Stimulated activated effector memory CD8-positive, alpha-beta T cell treated with anti-CD3 and anti-CD28 coated beads, Interleukin-12 subunit alpha, Interleukin-12 subunit beta, amount 100 ng/mL, for 72 hours (primary cell): Measurements from ENCODE around the gene BDP1.
"Not testable (repeated sequence)": the region's sequence is repeated elsewhere in the genome, so short reads cannot be mapped to it uniquely, and the experiment has no call there.

ENCODE experiments used
- ATAC-seq: fragments of 150-1000 bp; cut with Tn5 transposase; 2 replicates; pipeline ENCODE4 v1.10.0; 2021
- DNase-seq, 2 donors: peaks; one replicate each; pipeline ENCODE4 v3.0.0; 2021 to 2022; ENCODE audit warnings: low spot score in 2 of 2
- H3K27ac Mint-ChIP-seq: one replicate; pipeline ENCODE4 v1.8.0; 2022; ENCODE audit warnings: mild to moderate bottlenecking, mixed read lengths
- H3K36me3 Mint-ChIP-seq: one replicate; pipeline ENCODE4 v1.8.0; 2022; ENCODE audit warnings: mild to moderate bottlenecking, mixed read lengths
- H3K4me1 Mint-ChIP-seq: one replicate; pipeline ENCODE4 v1.8.0; 2022; ENCODE audit warnings: mixed read lengths
- H3K4me3 Mint-ChIP-seq: one replicate; pipeline ENCODE4 v1.8.0; 2022; ENCODE audit warnings: mild to moderate bottlenecking, mixed read lengths
- H3K9me3 Mint-ChIP-seq: one replicate; pipeline ENCODE4 v1.8.0; 2022; ENCODE audit warnings: mixed read lengths

BDP1 gene

GRCh38 chr5:71447218-71447808 is 8.1 kb upstream of the BDP1 start:
- H3K9me3 Mint-ChIP-seq, H3K4me3 Mint-ChIP-seq, H3K4me1 Mint-ChIP-seq, H3K36me3 Mint-ChIP-seq, DNase-seq, H3K27ac Mint-ChIP-seq: not testable (repeated sequence)
- peak; percentile 91 for ATAC-seq

- no peak overlapping the region for H3K27ac Mint-ChIP-seq
These were observed 2.6 kb upstream of the BDP1 start for GRCh38 chr5:71452876-71453275.

GRCh38 chr5:71454913-71455312 is 538 bp upstream of the BDP1 start:
- H3K27ac Mint-ChIP-seq, result peak overlapping the region; percentile 96
- DNase-seq (no peak), ATAC-seq (no peak)
- H3K9me3 Mint-ChIP-seq, result no peaks in the 10 kb centered on the region
- peak overlapping the region; percentile 95 for H3K4me3 Mint-ChIP-seq
- H3K4me1 Mint-ChIP-seq, result peaks cover 20% of the 10 kb centered on the region
- H3K36me3 Mint-ChIP-seq, result peaks cover 35% of the 10 kb centered on the region

More at GRCh38 chr5:71452876-71453275, 2.6 kb upstream of the BDP1 start:
- Mint-ChIP-seq H3K9me3 (no peaks in the 10 kb centered on the region), H3K4me3 (no peak overlapping the region), H3K4me1 (peaks cover 14% of the 10 kb centered on the region), H3K36me3 (peaks cover 14% of the 10 kb centered on the region)
- DNase-seq, result no peak
- ATAC-seq, result no peak

- H3K36me3 Mint-ChIP-seq, result peaks cover 49% of the 10 kb centered on the region
- no peaks in the 10 kb centered on the region for H3K9me3 Mint-ChIP-seq
- H3K4me1 Mint-ChIP-seq, result peaks cover 20% of the 10 kb centered on the region
- ATAC-seq (no peak), DNase-seq (no peak)
- peak overlapping the region; percentile 95 for H3K4me3 Mint-ChIP-seq
- peak overlapping the region; percentile 96 for H3K27ac Mint-ChIP-seq
These were observed 902 bp downstream of the BDP1 start for GRCh38 chr5:71456362-71456743.

- H3K36me3 Mint-ChIP-seq, result peaks cover 57% of the 10 kb centered on the region
- peaks cover 20% of the 10 kb centered on the region for H3K4me1 Mint-ChIP-seq
- H3K9me3 Mint-ChIP-seq, result no peaks in the 10 kb centered on the region
- ATAC-seq (no peak), DNase-seq (no peak)
- peak overlapping the region; percentile 95 for H3K4me3 Mint-ChIP-seq
- no peak overlapping the region for H3K27ac Mint-ChIP-seq
These were observed 1.7 kb downstream of the BDP1 start for GRCh38 chr5:71457106-71457505.

- DNase-seq (no peak), ATAC-seq (no peak)
- Mint-ChIP-seq H3K4me1 (peaks cover 15% of the 10 kb centered on the region), H3K4me3 (no peak overlapping the region), H3K9me3 (no peaks in the 10 kb centered on the region), H3K36me3 (peaks cover 86% of the 10 kb centered on the region), H3K27ac (no peak overlapping the region)
These were observed 5.2 kb downstream of the BDP1 start for GRCh38 chr5:71460693-71461092.

GRCh38 chr5:71461360-71461759 is 5.9 kb downstream of the BDP1 start:
- DNase-seq, result no peak
- peaks cover 88% of the 10 kb centered on the region for H3K36me3 Mint-ChIP-seq
- H3K4me3 Mint-ChIP-seq, result no peak overlapping the region
- no peaks in the 10 kb centered on the region for H3K9me3 Mint-ChIP-seq
- peaks cover 13% of the 10 kb centered on the region for H3K4me1 Mint-ChIP-seq
- H3K27ac Mint-ChIP-seq, result no peak overlapping the region
- no peak for ATAC-seq

- H3K27ac Mint-ChIP-seq, result peak overlapping the region; percentile 54
- peaks cover 100% of the 10 kb centered on the region for H3K36me3 Mint-ChIP-seq
- DNase-seq, result no peak
- no peak for ATAC-seq
- H3K9me3 Mint-ChIP-seq, result no peaks in the 10 kb centered on the region
- H3K4me3 Mint-ChIP-seq, result no peak overlapping the region
- H3K4me1 Mint-ChIP-seq, result no peaks in the 10 kb centered on the region
These were observed 15.7 kb downstream of the BDP1 start for GRCh38 chr5:71471193-71471592.

GRCh38 chr5:71475788-71476384 is 20.4 kb downstream of the BDP1 start:
- Mint-ChIP-seq H3K36me3 (peaks cover 100% of the 10 kb centered on the region), H3K4me1 (no peaks in the 10 kb centered on the region), H3K27ac (no peak overlapping the region), H3K4me3 (no peak overlapping the region), H3K9me3 (no peaks in the 10 kb centered on the region)
- ATAC-seq (peak; percentile 60), DNase-seq (no peak)

GRCh38 chr5:71481441-71481840 is 26.0 kb downstream of the BDP1 start:
- Mint-ChIP-seq H3K36me3 (peaks cover 100% of the 10 kb centered on the region), H3K4me1 (peaks cover 6% of the 10 kb centered on the region), H3K4me3 (no peak overlapping the region), H3K9me3 (no peaks in the 10 kb centered on the region), H3K27ac (no peak overlapping the region)
- ATAC-seq (no peak), DNase-seq (no peak)

- no peak for DNase-seq
- Mint-ChIP-seq H3K36me3 (peaks cover 100% of the 10 kb centered on the region), H3K27ac (peak overlapping the region; percentile 79), H3K9me3 (no peaks in the 10 kb centered on the region), H3K4me1 (peaks cover 6% of the 10 kb centered on the region), H3K4me3 (no peak overlapping the region)
- ATAC-seq, result no peak
These were observed 26.7 kb downstream of the BDP1 start for GRCh38 chr5:71482132-71482531.

- H3K27ac Mint-ChIP-seq, result peak overlapping the region; percentile 79
- H3K36me3 Mint-ChIP-seq, result peaks cover 100% of the 10 kb centered on the region
- DNase-seq (no peak), ATAC-seq (no peak)
- no peaks in the 10 kb centered on the region for H3K9me3 Mint-ChIP-seq
- peaks cover 6% of the 10 kb centered on the region for H3K4me1 Mint-ChIP-seq
- no peak overlapping the region for H3K4me3 Mint-ChIP-seq
These were observed 27.9 kb downstream of the BDP1 start for GRCh38 chr5:71483355-71483754.

GRCh38 chr5:71492817-71493615 is 37.6 kb downstream of the BDP1 start:
- Mint-ChIP-seq H3K4me3 (no peak overlapping the region), H3K36me3 (peaks cover 100% of the 10 kb centered on the region), H3K9me3 (no peaks in the 10 kb centered on the region), H3K27ac (peak overlapping the region; percentile 34), H3K4me1 (no peaks in the 10 kb centered on the region)
- ATAC-seq, result no peak
- no peak for DNase-seq

- H3K4me1 Mint-ChIP-seq, ATAC-seq: not testable (repeated sequence)
These were observed 38.8 kb downstream of the BDP1 start for GRCh38 chr5:71494202-71494601.

GRCh38 chr5:71498756-71499155 is 43.3 kb downstream of the BDP1 start:
- H3K27ac Mint-ChIP-seq, DNase-seq, H3K9me3 Mint-ChIP-seq, ATAC-seq, H3K4me3 Mint-ChIP-seq, H3K4me1 Mint-ChIP-seq: not testable (repeated sequence)
- peaks cover 100% of the 10 kb centered on the region for H3K36me3 Mint-ChIP-seq

More at GRCh38 chr5:71494202-71494601, 38.8 kb downstream of the BDP1 start:
- not testable (repeated sequence) for H3K4me3 Mint-ChIP-seq, H3K9me3 Mint-ChIP-seq, H3K27ac Mint-ChIP-seq, DNase-seq
- peaks cover 100% of the 10 kb centered on the region for H3K36me3 Mint-ChIP-seq

- no peak for DNase-seq
- Mint-ChIP-seq H3K4me1 (no peaks in the 10 kb centered on the region), H3K27ac (no peak overlapping the region), H3K9me3 (no peaks in the 10 kb centered on the region), H3K36me3 (peaks cover 100% of the 10 kb centered on the region), H3K4me3 (no peak overlapping the region)
- no peak for ATAC-seq
These were observed 48.1 kb downstream of the BDP1 start for GRCh38 chr5:71503536-71503935.
